ENCODE data around the gene MAGI2. TPM values are rescaled to one million over a fixed set of nuclear protein-coding genes. Genes with fewer than 3 reads are reported as not detected.

Gene MAGI2
- total RNA-seq, 1 experiment from 2014 or later = 0.25 TPM

DNA sequence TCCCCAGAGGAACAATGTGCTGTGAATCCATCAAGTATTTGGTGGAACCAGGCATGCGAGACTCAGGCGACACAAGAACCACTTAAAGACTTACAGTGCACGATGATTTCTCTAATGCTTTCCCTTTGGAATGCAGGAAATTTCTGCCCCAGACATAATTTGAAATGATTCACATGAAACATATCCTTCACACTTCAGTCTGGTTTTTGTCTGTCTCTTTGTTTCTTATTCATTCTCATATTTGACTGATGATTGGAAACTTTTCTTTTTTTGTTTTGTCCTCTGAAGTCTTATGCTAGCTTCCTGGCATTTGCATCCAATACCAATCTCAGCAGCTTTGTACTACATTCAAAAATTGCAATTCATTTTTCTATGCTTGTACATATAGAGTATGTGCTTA lies 1152.1 kb downstream of the MAGI2 start:
- no peaks in the 10 kb centered on the region for H3K27me3 ChIP-seq (replicated peaks; ENCODE audit: control insufficient read depth, insufficient read depth, low read length)
- no peak overlapping the region for H3K27ac Mint-ChIP-seq (ENCODE audit: unreplicated experiment)
- no peak overlapping the region for H3K4me3 Mint-ChIP-seq (ENCODE audit: unreplicated experiment)
- no peaks in the 10 kb centered on the region for H3K9me3 Mint-ChIP-seq (ENCODE audit: unreplicated experiment)
- no peaks in the 10 kb centered on the region for H3K4me1 ChIP-seq
- intact Hi-C loops (cut with micrococcal nuclease; ENCODE audit: unreplicated experiment) = no loop called here
- no peaks in the 10 kb centered on the region for H3K36me3 Mint-ChIP-seq (ENCODE audit: insufficient read depth, unreplicated experiment)
- TF ChIP-seq, protein P1, sequence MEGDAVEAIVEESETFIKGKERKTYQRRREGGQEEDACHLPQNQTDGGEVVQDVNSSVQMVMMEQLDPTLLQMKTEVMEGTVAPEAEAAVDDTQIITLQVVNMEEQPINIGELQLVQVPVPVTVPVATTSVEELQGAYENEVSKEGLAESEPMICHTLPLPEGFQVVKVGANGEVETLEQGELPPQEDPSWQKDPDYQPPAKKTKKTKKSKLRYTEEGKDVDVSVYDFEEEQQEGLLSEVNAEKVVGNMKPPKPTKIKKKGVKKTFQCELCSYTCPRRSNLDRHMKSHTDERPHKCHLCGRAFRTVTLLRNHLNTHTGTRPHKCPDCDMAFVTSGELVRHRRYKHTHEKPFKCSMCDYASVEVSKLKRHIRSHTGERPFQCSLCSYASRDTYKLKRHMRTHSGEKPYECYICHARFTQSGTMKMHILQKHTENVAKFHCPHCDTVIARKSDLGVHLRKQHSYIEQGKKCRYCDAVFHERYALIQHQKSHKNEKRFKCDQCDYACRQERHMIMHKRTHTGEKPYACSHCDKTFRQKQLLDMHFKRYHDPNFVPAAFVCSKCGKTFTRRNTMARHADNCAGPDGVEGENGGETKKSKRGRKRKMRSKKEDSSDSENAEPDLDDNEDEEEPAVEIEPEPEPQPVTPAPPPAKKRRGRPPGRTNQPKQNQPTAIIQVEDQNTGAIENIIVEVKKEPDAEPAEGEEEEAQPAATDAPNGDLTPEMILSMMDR (IDR thresholded peaks at IDR 0.05; ENCODE audit: insufficient read depth in 1 of 2, low read depth in 1 of 2, low read length in 1 of 2, severe bottlenecking in 1 of 2, unreplicated experiment in 1 of 2) = no peak
- ChIA-PET POLR2A (no interaction called here), CTCF (no interaction called here)
- H3K9me3 ChIP-seq = no peaks in the 10 kb centered on the region
- no peaks in the 10 kb centered on the region for H3K36me3 ChIP-seq (ENCODE audit: control insufficient read depth, insufficient read depth, low read length)
- no peak overlapping the region for H3K4me3 ChIP-seq (ENCODE audit: low read depth, low read length)
- H3K27me3 Mint-ChIP-seq (ENCODE audit: insufficient read depth, unreplicated experiment) = no peaks in the 10 kb centered on the region
- H3K4me1 Mint-ChIP-seq (ENCODE audit: low read depth, unreplicated experiment) = no peaks in the 10 kb centered on the region
- no TSS peak for BruUV-seq (replicated peaks)
- DNase-seq = no peak

DNA sequence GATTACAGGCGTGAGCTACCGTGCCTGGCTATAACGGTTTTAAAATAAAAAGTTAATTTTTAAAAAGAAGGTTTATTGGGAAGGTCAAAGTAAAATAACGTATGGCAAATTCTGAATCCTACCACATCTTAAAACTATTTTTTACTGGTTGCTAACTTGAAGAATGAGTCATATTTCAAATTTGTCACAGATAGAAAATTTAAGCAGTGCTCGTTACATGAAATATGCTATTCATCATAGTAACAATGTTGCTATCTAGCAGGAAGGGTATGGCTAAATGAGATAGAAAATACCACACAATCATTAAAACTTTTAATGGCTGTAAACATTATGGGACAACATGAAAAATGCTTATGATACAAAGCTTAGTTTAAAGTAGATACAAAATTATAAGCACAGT lies 1154.4 kb downstream of the MAGI2 start:
- TF ChIP-seq, protein P1 (IDR thresholded peaks at IDR 0.05; ENCODE audit: insufficient read depth in 1 of 2, low read depth in 1 of 2, low read length in 1 of 2, severe bottlenecking in 1 of 2, unreplicated experiment in 1 of 2) = no peak
- Histone ChIP-seq H3K36me3 (ENCODE audit: control insufficient read depth, insufficient read depth, low read length) (no peaks in the 10 kb centered on the region), H3K27me3 (replicated peaks; ENCODE audit: control insufficient read depth, insufficient read depth, low read length) (no peaks in the 10 kb centered on the region), H3K9me3 (no peaks in the 10 kb centered on the region), H3K4me1 (no peaks in the 10 kb centered on the region), H3K4me3 (ENCODE audit: low read depth, low read length) (no peak overlapping the region)
- H3K27me3 Mint-ChIP-seq (ENCODE audit: insufficient read depth, unreplicated experiment) = peaks cover 6% of the 10 kb centered on the region
- POLR2A ChIA-PET = no interaction called here
- CTCF ChIA-PET = no interaction called here
- no TSS peak for BruUV-seq (replicated peaks)
- H3K9me3 Mint-ChIP-seq (ENCODE audit: unreplicated experiment) = no peaks in the 10 kb centered on the region
- H3K36me3 Mint-ChIP-seq (ENCODE audit: insufficient read depth, unreplicated experiment) = no peaks in the 10 kb centered on the region
- no peak overlapping the region for H3K27ac Mint-ChIP-seq (ENCODE audit: unreplicated experiment)
- H3K4me3 Mint-ChIP-seq (ENCODE audit: unreplicated experiment) = no peak overlapping the region
- H3K4me1 Mint-ChIP-seq (ENCODE audit: low read depth, unreplicated experiment) = no peaks in the 10 kb centered on the region
- DNase-seq = no peak
- intact Hi-C loops (cut with micrococcal nuclease; ENCODE audit: unreplicated experiment) = no loop called here

DNA sequence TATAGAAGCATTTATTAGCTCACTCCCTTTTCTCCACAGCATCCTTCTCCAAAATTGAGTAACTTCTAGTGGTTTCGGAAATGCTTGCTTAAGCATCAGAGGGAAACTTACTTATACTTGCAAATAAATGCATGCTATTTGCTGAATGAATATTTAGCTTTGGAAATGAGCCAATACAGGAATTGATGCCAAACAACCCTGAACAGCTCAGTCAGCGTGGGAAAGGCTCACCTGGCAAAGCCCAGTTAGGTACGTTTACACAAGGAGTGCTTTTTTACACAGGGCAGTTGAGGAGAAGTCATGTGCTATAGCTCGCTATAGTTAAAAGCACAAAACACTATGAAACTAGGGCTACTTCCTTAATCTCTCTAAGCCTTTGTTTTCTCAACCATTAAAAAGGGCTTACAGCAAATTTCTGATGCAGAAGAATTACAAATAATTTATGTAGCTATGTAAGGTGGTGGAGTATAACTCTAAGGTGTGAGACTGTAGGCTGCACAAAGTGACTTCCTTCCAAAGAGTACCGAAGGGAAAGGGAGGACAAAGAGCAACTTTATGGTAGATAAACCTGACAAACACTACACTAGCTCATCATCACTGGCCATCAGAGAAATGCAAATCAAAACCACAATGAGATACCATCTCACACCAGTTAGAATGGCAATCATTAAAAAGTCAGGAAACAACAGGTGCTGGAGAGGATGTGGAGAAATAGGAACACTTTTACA lies 1156.7 kb downstream of the MAGI2 start:
- BruUV-seq (replicated peaks) = no TSS peak
- Histone ChIP-seq H3K4me1 (no peaks in the 10 kb centered on the region), H3K36me3 (ENCODE audit: control insufficient read depth, insufficient read depth, low read length) (no peaks in the 10 kb centered on the region), H3K9me3 (no peaks in the 10 kb centered on the region), H3K27me3 (replicated peaks; ENCODE audit: control insufficient read depth, insufficient read depth, low read length) (no peaks in the 10 kb centered on the region), H3K4me3 (ENCODE audit: low read depth, low read length) (no peak overlapping the region)
- Mint-ChIP-seq H3K4me3 (ENCODE audit: unreplicated experiment) (no peak overlapping the region), H3K4me1 (ENCODE audit: low read depth, unreplicated experiment) (no peaks in the 10 kb centered on the region), H3K9me3 (ENCODE audit: unreplicated experiment) (no peaks in the 10 kb centered on the region), H3K27ac (ENCODE audit: unreplicated experiment) (no peak overlapping the region), H3K36me3 (ENCODE audit: insufficient read depth, unreplicated experiment) (no peaks in the 10 kb centered on the region), H3K27me3 (ENCODE audit: insufficient read depth, unreplicated experiment) (peaks cover 6% of the 10 kb centered on the region)
- POLR2A ChIA-PET = no interaction called here
- DNase-seq = no peak
- TF ChIP-seq, protein P1 (IDR thresholded peaks at IDR 0.05; ENCODE audit: insufficient read depth in 1 of 2, low read depth in 1 of 2, low read length in 1 of 2, severe bottlenecking in 1 of 2, unreplicated experiment in 1 of 2) = no peak
- CTCF ChIA-PET = no interaction called here
- intact Hi-C loops (cut with micrococcal nuclease; ENCODE audit: unreplicated experiment) = no loop called here
